ENCODE measurements around the gene MON1B. TPM values are rescaled to one million over a fixed set of nuclear protein-coding genes. Genes with fewer than 3 reads are reported as not detected.

MON1B gene
- total and polyA plus RNA-seq, 2 of the 13 experiments (the other 11 are each of a cell fraction or from before 2014, with no cell fraction given) = 13.4 to 15.6 TPM

- Histone ChIP-seq H3K79me2 (ENCODE audit: insufficient read depth, low read length) (no peaks in the 10 kb centered on the region), H3K4me2 (ENCODE audit: low read depth, low read length) (no peak overlapping the region), H3K36me3 (replicated peaks in 1 of 2; ENCODE audit: control insufficient read depth in 1 of 2, insufficient read depth in 2 of 2, low read length in 2 of 2) (no peaks in the 10 kb centered on the region), H2AFZ (ENCODE audit: low read length) (no peak overlapping the region), H3K27ac (ENCODE audit: extremely low read length, insufficient read depth, low read length) (no peak overlapping the region), H3K4me1 (ENCODE audit: insufficient read depth, low read length) (no peaks in the 10 kb centered on the region), H3K9me3 (ENCODE audit: low read length) (0 out of 2 replicates have a peak, but pooled peaks cover 5% of the 10 kb centered on the region), H4K20me1 (ENCODE audit: insufficient read depth, low read length) (no peaks in the 10 kb centered on the region), H3K4me3 (replicated peaks in 1 of 3; ENCODE audit: insufficient read depth in 1 of 3, low read depth in 2 of 3, low read length in 3 of 3) (no peak overlapping the region), H3K27me3 (ENCODE audit: control insufficient read depth in 1 of 2, insufficient read depth in 2 of 2, low read length in 2 of 2) (no peaks in the 10 kb centered on the region), H3K9ac (ENCODE audit: insufficient read depth, low read depth, low read length) (no peak overlapping the region)
- POLR2A ChIA-PET = no interaction called here
- intact Hi-C loops (cut with micrococcal nuclease; ENCODE audit: unreplicated experiment) (no loop called here), in situ Hi-C loops (cut with HindIII; ENCODE audit: extremely low pct_ligation_motif_present, low pct_unique_long_range_greater_than_20kb) (no loop called here)
- DNase-seq (ENCODE audit: low spot score) (no peak), FAIRE-seq (no peak), ATAC-seq (no peak)
- TF ChIP-seq ZNF124 (CRISPR knock-in tag; IDR thresholded peaks at IDR 0.05) (no peak), ZNF18 (CRISPR knock-in tag; IDR thresholded peaks at IDR 0.05; ENCODE audit: insufficient replicate concordance) (no peak)
- CTCF ChIA-PET (ENCODE audit: low intra/inter-chr PET ratio, low total read pairs) = no interaction called here
- BruUV-seq (replicated peaks) = no TSS peak
These were observed 47.6 kb upstream of the MON1B start for GRCh38 chr16:77143364-77143763.

GRCh38 chr16:77148121-77148520, 42.9 kb upstream of the MON1B start:
- Histone ChIP-seq H3K79me2 (ENCODE audit: insufficient read depth, low read length) (no peaks in the 10 kb centered on the region), H4K20me1 (ENCODE audit: insufficient read depth, low read length) (no peaks in the 10 kb centered on the region), H2AFZ (ENCODE audit: low read length) (no peak overlapping the region), H3K27ac (ENCODE audit: extremely low read length, insufficient read depth, low read length) (no peak overlapping the region), H3K9me3 (ENCODE audit: low read length) (0 out of 2 replicates have a peak, but pooled peaks cover 5% of the 10 kb centered on the region), H3K36me3 (replicated peaks in 1 of 2; ENCODE audit: control insufficient read depth in 1 of 2, insufficient read depth in 2 of 2, low read length in 2 of 2) (no peaks in the 10 kb centered on the region), H3K4me3 (replicated peaks in 1 of 3; ENCODE audit: insufficient read depth in 1 of 3, low read depth in 2 of 3, low read length in 3 of 3) (no peak overlapping the region), H3K27me3 (ENCODE audit: control insufficient read depth in 1 of 2, insufficient read depth in 2 of 2, low read length in 2 of 2) (no peaks in the 10 kb centered on the region; a peak in 1 of 5 replicates), H3K4me1 (ENCODE audit: insufficient read depth, low read length) (no peaks in the 10 kb centered on the region), H3K4me2 (ENCODE audit: low read depth, low read length) (no peak overlapping the region), H3K9ac (ENCODE audit: insufficient read depth, low read depth, low read length) (no peak overlapping the region)
- TF ChIP-seq MAFK (conservative IDR thresholded peaks at IDR 0.05 in 1 of 2, IDR thresholded peaks at IDR 0.05 in 1 of 2; ENCODE audit: low read length in 2 of 2) (peak; percentile 75 to 81; a peak in 3 of 4 replicates), ZNF709 (CRISPR knock-in tag; IDR thresholded peaks at IDR 0.05) (no peak), MTERF4 (CRISPR knock-in tag; IDR thresholded peaks at IDR 0.05) (no peak), MAFF (IDR thresholded peaks at IDR 0.05; ENCODE audit: low read depth, low read length) (peak; percentile 58), SP4 (CRISPR knock-in tag; IDR thresholded peaks at IDR 0.05) (no peak), SRY (CRISPR knock-in tag; IDR thresholded peaks at IDR 0.05) (no peak)
- intact Hi-C loops (cut with micrococcal nuclease; ENCODE audit: unreplicated experiment) = no loop called here
- CTCF ChIA-PET (ENCODE audit: low intra/inter-chr PET ratio, low total read pairs) = no interaction called here
- FAIRE-seq = no peak
- DNase-seq (ENCODE audit: low spot score) = no peak
- 4% methylated on average over 4 of the region's 4 CpGs for WGBS (ENCODE audit: low lambda C conversion rate)
- no peak for ATAC-seq
- no TSS peak for BruUV-seq (replicated peaks)
- POLR2A ChIA-PET = no interaction called here
- in situ Hi-C loops (cut with HindIII; ENCODE audit: extremely low pct_ligation_motif_present, low pct_unique_long_range_greater_than_20kb) = no loop called here
